Ishikawa (cell line): Measurements from ENCODE around the gene TSSK3.

Experiments
- CEBPB ChIP-seq: IDR thresholded peaks from 2 replicates; pipeline ENCODE4 v1.6.1; 2012
- CREB1 ChIP-seq: IDR thresholded peaks from 2 replicates; pipeline ENCODE4 v1.6.1; 2012; ENCODE audit warnings: low read depth
- EGR1 ChIP-seq: IDR thresholded peaks from 2 replicates; pipeline ENCODE4 v1.6.1; 2012
- EP300 ChIP-seq: IDR thresholded peaks from 2 replicates; pipeline ENCODE4 v1.6.1; 2012; ENCODE audit warnings: borderline replicate concordance
- FOXM1 ChIP-seq: IDR thresholded peaks from 2 replicates; pipeline ENCODE4 v1.6.1; 2012; ENCODE audit warnings: low read depth, borderline replicate concordance
- MAX ChIP-seq: IDR thresholded peaks from 2 replicates; pipeline ENCODE4 v1.6.1; 2012
- NFIC ChIP-seq: IDR thresholded peaks from 2 replicates; pipeline ENCODE4 v1.6.1; 2012
- RAD21 ChIP-seq: IDR thresholded peaks from 2 replicates; pipeline ENCODE4 v1.6.1; 2012; ENCODE audit warnings: low read depth
- REST ChIP-seq: IDR thresholded peaks from 2 replicates; pipeline ENCODE4 v1.6.1; 2012; ENCODE audit warnings: low read depth, mild to moderate bottlenecking
- TAF1 ChIP-seq: IDR thresholded peaks from 2 replicates; pipeline ENCODE4 v1.6.1; 2012; ENCODE audit warnings: low read depth, mild to moderate bottlenecking
- TCF12 ChIP-seq: IDR thresholded peaks from 2 replicates; pipeline ENCODE4 v1.6.1; 2012; ENCODE audit warnings: low read depth
- TEAD4 ChIP-seq: IDR thresholded peaks from 2 replicates; pipeline ENCODE4 v1.6.1; 2012
- USF1 ChIP-seq: IDR thresholded peaks from 2 replicates; pipeline ENCODE4 v1.6.1; 2012
- YY1 ChIP-seq: IDR thresholded peaks from 2 replicates; pipeline ENCODE4 v1.6.1; 2012; ENCODE audit warnings: low read depth
- ZBTB7A ChIP-seq: IDR thresholded peaks from 2 replicates; pipeline ENCODE4 v1.6.1; 2012; ENCODE audit warnings: low read depth

The TSSK3 gene

DNA sequence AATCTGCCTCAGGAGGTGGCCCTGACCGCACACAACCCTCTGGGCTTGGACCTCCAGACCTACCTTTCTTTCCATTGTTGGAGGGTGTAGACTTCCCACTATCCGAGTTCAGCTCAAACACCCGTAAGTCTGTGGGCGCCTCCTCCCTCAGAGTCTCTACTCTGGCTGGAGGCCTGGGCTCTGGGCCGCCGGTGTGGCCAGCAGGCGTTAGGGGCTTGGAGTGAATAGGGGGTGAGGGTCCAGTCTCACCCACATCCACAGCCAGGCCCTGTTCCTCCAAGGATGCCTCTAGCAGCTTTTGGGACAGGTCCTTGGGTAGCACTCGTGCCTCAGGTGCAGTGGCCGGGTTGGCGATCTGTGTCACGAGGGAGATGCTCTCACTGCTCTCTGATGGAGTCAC, 13.9 kb downstream of the TSSK3 start:
- TF ChIP-seq NFIC, result no peak
- TF ChIP-seq TAF1, result no peak
- no peak for TF ChIP-seq USF1
- no peak for TF ChIP-seq CEBPB
- TF ChIP-seq RAD21, result no peak
- no peak for TF ChIP-seq MAX
- TF ChIP-seq TCF12, result no peak
- TF ChIP-seq FOXM1, result no peak
- no peak for TF ChIP-seq EGR1
- TF ChIP-seq TEAD4, result no peak
- TF ChIP-seq EP300, result no peak
- no peak for TF ChIP-seq YY1
- TF ChIP-seq ZBTB7A, result no peak
- TF ChIP-seq REST, result no peak
- no peak for TF ChIP-seq CREB1

- TF ChIP-seq CREB1 (no peak), USF1 (no peak), TAF1 (no peak), RAD21 (no peak), TEAD4 (no peak), EGR1 (no peak), MAX (no peak), YY1 (no peak), FOXM1 (no peak), TCF12 (no peak), EP300 (no peak), ZBTB7A (no peak), REST (no peak), NFIC (no peak), CEBPB (no peak)
These were observed 15.3 kb downstream of the TSSK3 start for GRCh38 chr1:32377541-32378220.

DNA sequence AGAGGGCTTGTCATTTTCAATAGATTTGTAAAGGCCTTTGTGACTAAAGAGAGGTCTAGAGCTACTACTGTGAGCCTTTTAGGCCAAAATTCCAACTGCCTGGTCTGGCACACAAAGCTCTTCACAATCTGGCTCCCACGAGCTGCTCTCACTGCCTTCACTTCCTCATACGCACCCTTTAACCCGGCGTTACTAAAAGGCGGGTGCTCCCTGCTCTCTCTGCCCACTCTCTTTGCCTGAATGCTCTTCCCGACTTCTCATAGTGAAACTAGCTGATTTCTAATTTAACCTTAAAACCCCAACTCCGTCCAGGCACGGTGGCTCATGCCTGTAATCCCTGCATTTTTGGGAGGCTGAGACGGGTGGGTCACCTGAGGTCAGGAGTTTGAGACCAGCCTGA, 17.7 kb downstream of the TSSK3 start:
- TF ChIP-seq CREB1, result no peak
- no peak for TF ChIP-seq TEAD4
- no peak for TF ChIP-seq YY1
- no peak for TF ChIP-seq RAD21
- TF ChIP-seq EP300, result no peak
- no peak for TF ChIP-seq MAX
- TF ChIP-seq USF1, result no peak
- TF ChIP-seq NFIC, result no peak

DNA sequence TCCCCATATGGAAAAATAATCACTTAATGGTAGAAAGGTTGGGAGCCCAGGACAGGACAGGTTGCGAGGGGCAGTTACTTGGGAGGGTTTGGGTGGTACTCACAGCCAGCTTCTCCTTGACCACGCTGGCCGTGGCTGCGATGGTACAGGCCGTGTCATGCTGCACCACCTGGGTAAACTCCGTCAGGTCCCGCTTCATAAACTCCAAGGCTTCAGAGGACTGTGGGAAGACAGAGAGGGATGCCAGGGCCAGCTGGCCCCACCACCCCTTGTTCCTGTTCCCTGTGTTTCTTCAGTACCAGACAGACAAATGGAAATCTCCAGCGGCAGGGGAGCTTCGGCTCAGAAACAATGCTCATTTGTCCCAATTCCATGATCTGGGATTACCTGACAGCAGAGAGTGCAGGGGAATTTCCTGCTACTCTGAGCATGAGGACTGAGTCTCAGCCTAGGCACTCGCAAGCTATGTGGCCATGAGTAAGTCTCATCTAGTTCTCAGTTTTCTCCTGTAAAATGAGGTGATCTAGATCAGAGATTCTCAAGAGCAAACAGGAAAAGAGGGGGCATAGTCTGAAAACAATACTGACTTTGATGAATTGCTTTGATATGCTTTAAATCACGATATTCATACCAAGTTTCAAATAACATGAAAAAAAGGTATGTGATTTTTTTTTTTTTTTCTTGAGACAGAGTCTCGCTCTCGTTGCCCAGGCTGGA, 24.5 kb downstream of the TSSK3 start:
- no peak for TF ChIP-seq CEBPB

DNA sequence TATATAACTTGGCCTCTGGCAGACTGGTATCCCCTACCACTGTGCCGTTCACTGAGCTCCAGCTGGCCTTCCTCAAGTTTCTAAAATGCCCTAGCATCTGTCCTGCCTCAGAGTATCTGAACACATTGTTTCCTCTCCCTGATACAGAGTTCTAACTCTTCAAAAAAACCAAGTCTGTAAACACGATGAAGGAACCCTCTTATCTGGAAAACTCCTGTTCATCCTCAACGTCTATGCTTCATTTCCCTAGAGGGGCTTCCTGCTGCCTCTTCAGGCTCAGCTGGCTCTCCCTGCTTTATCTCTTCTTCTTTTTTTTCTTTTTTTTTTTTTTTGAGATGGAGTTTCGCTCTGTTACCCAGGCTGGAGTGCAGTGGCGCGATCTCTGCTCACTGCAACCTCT, 26.3 kb downstream of the TSSK3 start:
- TF ChIP-seq NFIC, result no peak
- no peak for TF ChIP-seq CREB1
- TF ChIP-seq EP300, result no peak
- no peak for TF ChIP-seq USF1
- no peak for TF ChIP-seq ZBTB7A
- TF ChIP-seq TCF12, result no peak
- no peak for TF ChIP-seq CEBPB
- no peak for TF ChIP-seq TEAD4
- no peak for TF ChIP-seq EGR1
- no peak for TF ChIP-seq REST
- TF ChIP-seq FOXM1, result no peak
